ENCODE data around the gene TP73. TPM values are rescaled to one million over a fixed set of nuclear protein-coding genes. Genes with fewer than 3 reads are reported as not detected.

Gene TP73
- total RNA-seq, 1 experiment from 2014 or later, result 6.9 TPM

- H3K9me3 ChIP-seq (ENCODE audit: insufficient read depth, low read depth), result no peaks in the 10 kb centered on the region
- no peaks in the 10 kb centered on the region for H3K36me3 ChIP-seq (ENCODE audit: low read depth)
- TF ChIP-seq EZH2 (IDR thresholded peaks at IDR 0.05; ENCODE audit: low read depth) (no peak), CTCF (conservative IDR thresholded peaks at IDR 0.05) (no peak)
- no TSS peak for BruUV-seq (replicated peaks)
- no peaks in the 10 kb centered on the region for H3K27me3 ChIP-seq (ENCODE audit: insufficient read depth, low read depth)
- intact Hi-C loops (cut with micrococcal nuclease; ENCODE audit: unreplicated experiment), result no loop called here
- H3K4me1 ChIP-seq (replicated peaks; ENCODE audit: insufficient read depth), result no peaks in the 10 kb centered on the region
- H3K9me2 ChIP-seq (ENCODE audit: insufficient read depth), result no peaks in the 10 kb centered on the region
- no peak overlapping the region for H3K4me3 ChIP-seq
- H3F3A ChIP-seq (ENCODE audit: insufficient read depth, low read depth), result no peaks in the 10 kb centered on the region
- ChIA-PET CTCF (no interaction called here), POLR2A (ENCODE audit: unreplicated experiment) (no interaction called here)
- H3K4me2 ChIP-seq, result no peak overlapping the region
- H3K79me2 ChIP-seq (ENCODE audit: low read depth), result no peaks in the 10 kb centered on the region
- H2AFZ ChIP-seq, result no peak overlapping the region
- no peak overlapping the region for H3K27ac ChIP-seq
- no peak for DNase-seq
- peaks cover 4% of the 10 kb centered on the region for H4K20me1 ChIP-seq (ENCODE audit: insufficient read depth)
Measured at GRCh38 chr1:3740042-3740441, 87.7 kb downstream of the TP73 start.

- Histone ChIP-seq H3K4me1 (replicated peaks; ENCODE audit: insufficient read depth) (no peaks in the 10 kb centered on the region), H3K36me3 (ENCODE audit: low read depth) (no peaks in the 10 kb centered on the region), H3K27ac (no peak overlapping the region), H3K4me3 (no peak overlapping the region), H3K79me2 (ENCODE audit: low read depth) (no peaks in the 10 kb centered on the region), H3F3A (ENCODE audit: insufficient read depth, low read depth) (peaks cover under 1% of the 10 kb centered on the region; the same call in 1 of the 2 replicates), H3K27me3 (ENCODE audit: insufficient read depth, low read depth) (no peaks in the 10 kb centered on the region), H4K20me1 (ENCODE audit: insufficient read depth) (peaks cover 4% of the 10 kb centered on the region), H3K9me2 (ENCODE audit: insufficient read depth) (no peaks in the 10 kb centered on the region), H3K9me3 (ENCODE audit: insufficient read depth, low read depth) (no peaks in the 10 kb centered on the region), H2AFZ (no peak overlapping the region), H3K4me2 (no peak overlapping the region)
- intact Hi-C loops (cut with micrococcal nuclease; ENCODE audit: unreplicated experiment), result no loop called here
- no TSS peak for BruUV-seq (replicated peaks)
- CTCF ChIA-PET, result no interaction called here
- no peak for TF ChIP-seq EZH2 (IDR thresholded peaks at IDR 0.05; ENCODE audit: low read depth)
- TF ChIP-seq CTCF (conservative IDR thresholded peaks at IDR 0.05), result no peak
- DNase-seq, result no peak
- POLR2A ChIA-PET (ENCODE audit: unreplicated experiment), result no interaction called here
Measured at GRCh38 chr1:3740752-3741151, 88.4 kb downstream of the TP73 start.

- CTCF ChIA-PET, result no interaction called here
Measured at GRCh38 chr1:3741566-3742438, 89.5 kb downstream of the TP73 start.

More at GRCh38 chr1:3741566-3742438, 89.5 kb downstream of the TP73 start:
- Histone ChIP-seq H2AFZ (no peak overlapping the region), H3K79me2 (ENCODE audit: low read depth) (0 out of 2 replicates have a peak, but pooled peaks cover 3% of the 10 kb centered on the region), H3K4me1 (replicated peaks; ENCODE audit: insufficient read depth) (0 out of 2 replicates have a peak, but pooled peaks cover 7% of the 10 kb centered on the region), H3K36me3 (ENCODE audit: low read depth) (no peaks in the 10 kb centered on the region), H3K27ac (no peak overlapping the region), H4K20me1 (ENCODE audit: insufficient read depth) (peaks cover 4% of the 10 kb centered on the region), H3K4me3 (no peak overlapping the region), H3F3A (ENCODE audit: insufficient read depth, low read depth) (peaks cover 10% of the 10 kb centered on the region; the same call in 1 of the 2 replicates), H3K9me2 (ENCODE audit: insufficient read depth) (no peaks in the 10 kb centered on the region), H3K4me2 (no peak overlapping the region), H3K27me3 (ENCODE audit: insufficient read depth, low read depth) (no peaks in the 10 kb centered on the region), H3K9me3 (ENCODE audit: insufficient read depth, low read depth) (no peaks in the 10 kb centered on the region)
- TF ChIP-seq EZH2 (IDR thresholded peaks at IDR 0.05; ENCODE audit: low read depth) (no peak), CTCF (conservative IDR thresholded peaks at IDR 0.05) (no peak)
- POLR2A ChIA-PET (ENCODE audit: unreplicated experiment), result no interaction called here
- BruUV-seq (replicated peaks), result no TSS peak
- no peak for DNase-seq
- intact Hi-C loops (cut with micrococcal nuclease; ENCODE audit: unreplicated experiment), result no loop called here
